ENCODE data around the gene PMIS2.

PMIS2 gene

GRCh38 chr19:35585848-35586247, at the start of gene PMIS2:
PMIS2 (plus strand) TSS chr19:35586173; CDS start chr19:35586260, 87 bp downstream.
- Mint-ChIP-seq H3K9me3 (no peaks in the 10 kb centered on the region), H3K27ac (no peak within 1 kb of the TSS), H3K36me3 (ENCODE audit: low read depth) (no peaks in the 10 kb centered on the region), H3K27me3 (peaks cover 18% of the 10 kb centered on the region), H3K4me1 (ENCODE audit: low read depth) (no peaks in the 10 kb centered on the region), H3K4me3 (no peak within 1 kb of the TSS)

DNA sequence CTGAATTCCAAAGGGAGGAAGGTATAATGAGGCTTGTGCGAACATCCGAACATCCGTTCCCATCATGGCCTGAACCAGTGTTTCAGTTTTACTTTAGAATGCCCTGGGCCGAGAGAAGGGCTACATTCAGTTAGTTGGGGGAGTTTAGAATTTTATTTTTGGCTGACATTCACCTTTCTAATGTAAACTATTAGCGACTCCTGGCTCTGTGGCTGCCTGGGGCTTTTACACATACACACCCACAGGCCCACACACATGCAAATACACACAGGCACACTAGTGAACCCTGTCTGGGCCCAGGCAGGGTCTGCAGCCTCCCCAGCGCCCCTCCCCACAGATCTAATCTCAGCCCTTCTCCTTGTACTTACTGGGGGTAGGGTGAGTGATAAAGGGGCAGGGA, 46.7 kb upstream of the PMIS2 start:
- no peak overlapping the region for H3K27ac Mint-ChIP-seq
- no peaks in the 10 kb centered on the region for H3K9me3 Mint-ChIP-seq
- H3K36me3 Mint-ChIP-seq (ENCODE audit: low read depth), result peaks cover 21% of the 10 kb centered on the region
- H3K4me1 Mint-ChIP-seq (ENCODE audit: low read depth), result peaks cover 4% of the 10 kb centered on the region
- no peak overlapping the region for H3K4me3 Mint-ChIP-seq
- peaks cover 3% of the 10 kb centered on the region for H3K27me3 Mint-ChIP-seq

DNA sequence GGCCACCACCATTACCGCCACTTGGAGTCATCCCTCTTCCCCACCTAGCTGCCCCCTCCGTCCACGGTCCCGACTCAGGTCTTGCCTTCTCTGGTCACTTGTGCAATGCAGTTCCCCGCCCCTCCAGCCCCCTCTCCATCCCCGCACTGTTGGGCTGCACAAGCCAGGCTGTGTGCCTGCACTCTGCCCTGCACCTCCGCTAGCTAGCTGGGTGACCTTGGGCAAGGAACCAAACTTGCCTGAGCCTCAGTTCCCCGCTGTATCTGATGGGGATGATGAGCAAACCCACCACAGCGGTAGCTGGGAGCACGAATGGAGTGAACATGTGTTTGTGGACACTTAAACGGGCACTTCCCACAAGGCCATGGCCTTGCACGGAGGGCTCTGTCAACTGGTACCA, 46.1 kb upstream of the PMIS2 start:
- H3K4me1 Mint-ChIP-seq (ENCODE audit: low read depth), result peaks cover 10% of the 10 kb centered on the region
- H3K36me3 Mint-ChIP-seq (ENCODE audit: low read depth), result peaks cover 26% of the 10 kb centered on the region
- H3K27ac Mint-ChIP-seq, result no peak overlapping the region
- no peak overlapping the region for H3K4me3 Mint-ChIP-seq
- H3K27me3 Mint-ChIP-seq, result peaks cover 2% of the 10 kb centered on the region
- no peaks in the 10 kb centered on the region for H3K9me3 Mint-ChIP-seq

DNA sequence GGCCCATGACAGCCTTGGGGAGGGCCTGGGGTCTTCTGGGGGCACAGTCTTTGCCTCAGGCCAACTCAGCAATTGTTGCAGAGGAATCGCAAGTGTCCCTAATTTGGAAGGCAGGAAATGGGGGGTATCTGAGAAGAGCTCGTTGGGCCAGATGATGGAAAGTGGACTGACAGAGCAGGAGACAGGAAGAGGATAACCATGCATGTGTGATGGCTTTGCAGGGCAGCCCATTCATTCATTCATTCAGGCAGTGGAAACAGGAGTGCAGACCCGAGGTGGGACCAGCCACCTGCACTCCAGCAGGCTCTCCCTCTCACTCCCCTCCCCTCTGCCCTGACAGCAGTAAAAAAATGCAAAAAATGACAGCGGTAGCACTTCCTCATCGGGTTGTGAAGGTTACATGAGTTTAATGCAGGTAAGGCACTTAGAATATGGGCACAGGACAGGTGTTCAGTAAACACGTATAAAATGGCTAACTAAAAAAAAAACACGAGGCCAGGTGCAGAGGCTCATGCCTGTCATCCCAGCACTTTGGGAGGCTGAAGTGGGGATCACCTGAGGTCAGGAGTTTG, 45.5 kb upstream of the PMIS2 start:
- H3K27ac Mint-ChIP-seq, result peak overlapping the region; percentile 9

GRCh38 chr19:35542209-35542608, 43.8 kb upstream of the PMIS2 start:
- Mint-ChIP-seq H3K27ac (no peak overlapping the region), H3K9me3 (no peaks in the 10 kb centered on the region), H3K4me3 (no peak overlapping the region), H3K27me3 (no peaks in the 10 kb centered on the region), H3K36me3 (ENCODE audit: low read depth) (peaks cover 31% of the 10 kb centered on the region), H3K4me1 (ENCODE audit: low read depth) (peaks cover 26% of the 10 kb centered on the region)

More for the DNA sequence above, 45.5 kb upstream of the PMIS2 start:
- peaks cover 11% of the 10 kb centered on the region for H3K4me1 Mint-ChIP-seq (ENCODE audit: low read depth)
- H3K4me3 Mint-ChIP-seq, result no peak overlapping the region
- H3K27me3 Mint-ChIP-seq, result no peaks in the 10 kb centered on the region
- H3K9me3 Mint-ChIP-seq, result no peaks in the 10 kb centered on the region
- H3K36me3 Mint-ChIP-seq (ENCODE audit: low read depth), result peaks cover 27% of the 10 kb centered on the region

- Mint-ChIP-seq H3K9me3 (no peaks in the 10 kb centered on the region), H3K27ac (peak overlapping the region; percentile 83), H3K4me1 (ENCODE audit: low read depth) (peaks cover 31% of the 10 kb centered on the region), H3K4me3 (peak overlapping the region; percentile 97), H3K27me3 (no peaks in the 10 kb centered on the region), H3K36me3 (ENCODE audit: low read depth) (peaks cover 40% of the 10 kb centered on the region)
These were observed 42.5 kb upstream of the PMIS2 start for GRCh38 chr19:35543280-35544109.

GRCh38 chr19:35544110-35544802, 41.7 kb upstream of the PMIS2 start:
- Mint-ChIP-seq H3K9me3 (no peaks in the 10 kb centered on the region), H3K4me3 (peak overlapping the region; percentile 97), H3K36me3 (ENCODE audit: low read depth) (peaks cover 41% of the 10 kb centered on the region), H3K4me1 (ENCODE audit: low read depth) (peaks cover 34% of the 10 kb centered on the region), H3K27me3 (no peaks in the 10 kb centered on the region), H3K27ac (peak overlapping the region; percentile 83)

DNA sequence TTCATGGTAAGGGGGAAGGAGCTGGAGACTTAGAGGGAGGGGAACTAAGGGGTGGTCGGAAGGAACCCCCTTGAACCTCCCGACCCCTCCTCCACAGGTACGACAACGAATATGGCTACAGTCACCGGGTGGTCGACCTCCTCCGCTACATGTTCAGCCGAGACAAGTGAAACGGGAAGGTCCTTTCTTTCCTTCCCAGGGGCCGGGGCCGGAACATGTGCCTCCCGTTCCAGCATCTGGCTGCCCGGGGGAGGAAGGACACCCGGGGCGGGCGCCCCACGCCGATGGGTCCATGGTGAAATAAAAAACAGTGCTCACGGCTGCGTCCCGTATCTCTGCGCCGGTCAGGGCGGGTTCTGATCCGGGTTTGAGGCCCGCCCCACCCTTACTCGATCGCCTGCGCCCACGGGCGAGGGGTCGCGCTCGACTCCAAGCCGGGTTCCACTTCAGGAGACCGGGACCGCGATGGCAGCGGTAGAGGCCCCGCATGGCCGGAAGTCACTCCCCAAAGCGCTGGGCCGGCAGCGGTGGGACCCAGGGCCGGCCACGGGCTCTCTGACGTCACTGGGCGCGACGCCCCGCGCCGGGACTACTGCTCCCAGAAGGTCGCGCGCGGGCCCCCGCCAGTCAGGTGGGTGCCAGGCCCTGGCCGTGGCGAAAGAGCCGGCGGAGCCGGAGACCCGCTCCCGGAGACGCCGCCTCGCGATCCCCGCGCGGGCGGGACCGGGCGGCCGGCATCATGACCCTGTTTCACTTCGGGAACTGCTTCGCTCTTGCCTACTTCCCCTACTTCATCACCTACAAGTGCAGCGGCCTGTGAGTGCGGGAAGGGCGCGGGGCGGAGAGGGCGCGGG, 40.7 kb upstream of the PMIS2 start, which contains the start of gene TMEM147:
TMEM147 (plus strand) TSS at position 626 of the 854 bp plus-strand sequence; CDS start at position 740, 114 bp downstream.
- Mint-ChIP-seq H3K36me3 (ENCODE audit: low read depth) (peaks cover 40% of the 10 kb centered on the region), H3K4me1 (ENCODE audit: low read depth) (peaks cover 34% of the 10 kb centered on the region), H3K27ac (peak within 1 kb of the TSS; percentile 96), H3K4me3 (peak within 1 kb of the TSS; percentile 97), H3K27me3 (no peaks in the 10 kb centered on the region), H3K9me3 (no peaks in the 10 kb centered on the region)

DNA sequence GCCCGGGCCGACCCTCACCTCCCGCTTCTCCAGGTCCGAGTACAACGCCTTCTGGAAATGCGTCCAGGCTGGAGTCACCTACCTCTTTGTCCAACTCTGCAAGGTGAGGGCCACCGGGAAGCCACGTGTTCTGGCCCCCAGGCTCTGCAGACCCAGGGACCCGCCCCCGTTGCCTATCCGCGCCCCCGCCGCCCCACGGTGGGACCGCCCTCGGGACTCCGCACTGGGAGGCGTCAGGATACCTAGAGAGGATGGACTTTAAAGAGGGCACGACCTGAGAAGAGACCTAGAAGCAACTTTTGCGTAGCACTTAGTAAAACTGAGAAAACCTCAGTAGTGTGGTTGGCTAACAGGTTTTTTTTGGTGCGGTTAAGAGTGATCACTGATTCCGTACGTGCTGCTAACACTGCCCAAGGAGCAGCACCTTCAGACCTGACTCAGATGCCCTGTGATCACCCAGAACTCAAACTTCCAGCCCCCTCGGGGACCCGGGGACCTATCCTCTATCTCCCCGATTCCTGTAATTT, 40.1 kb upstream of the PMIS2 start:
- no peaks in the 10 kb centered on the region for H3K9me3 Mint-ChIP-seq
- peak overlapping the region; percentile 96 for H3K27ac Mint-ChIP-seq
- H3K4me1 Mint-ChIP-seq (ENCODE audit: low read depth), result peaks cover 34% of the 10 kb centered on the region
- H3K4me3 Mint-ChIP-seq, result peak overlapping the region; percentile 97
- H3K27me3 Mint-ChIP-seq, result no peaks in the 10 kb centered on the region
- H3K36me3 Mint-ChIP-seq (ENCODE audit: low read depth), result peaks cover 38% of the 10 kb centered on the region

GRCh38 chr19:35546532-35546931, 39.4 kb upstream of the PMIS2 start:
- H3K27ac Mint-ChIP-seq, result peak overlapping the region; percentile 96

DNA sequence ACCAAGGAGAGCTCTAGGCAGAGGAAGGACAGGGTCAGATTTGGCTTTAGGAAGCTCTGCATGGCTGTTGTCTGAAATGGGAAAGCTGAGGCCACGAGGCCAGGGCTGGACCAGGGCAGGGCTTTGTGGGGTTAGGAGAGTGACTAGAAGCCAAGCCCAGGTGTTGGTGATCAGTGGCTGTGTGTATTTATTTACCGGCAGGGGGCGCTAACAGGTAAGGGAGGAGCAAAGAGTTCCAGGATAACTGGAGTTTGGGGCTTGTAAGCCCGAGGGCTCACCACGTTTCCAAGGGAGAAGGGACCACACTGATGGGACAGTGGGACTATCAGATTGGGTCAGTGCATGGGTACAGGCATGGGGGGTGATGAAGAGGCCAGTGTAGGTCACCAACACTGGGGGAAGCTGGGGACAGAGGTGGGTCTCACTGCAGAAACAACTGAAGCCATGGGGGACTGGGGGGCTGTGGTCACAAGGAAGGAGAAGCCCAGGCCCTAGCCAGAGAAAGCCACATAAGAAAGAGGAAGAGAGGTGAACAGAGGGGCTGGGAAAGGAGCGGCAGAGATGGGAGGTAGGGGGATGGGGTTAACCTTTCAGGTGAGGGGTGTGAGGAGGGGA, 36.7 kb upstream of the PMIS2 start:
- peaks cover 27% of the 10 kb centered on the region for H3K36me3 Mint-ChIP-seq (ENCODE audit: low read depth)
- no peak overlapping the region for H3K4me3 Mint-ChIP-seq
- H3K9me3 Mint-ChIP-seq, result no peaks in the 10 kb centered on the region
- H3K27ac Mint-ChIP-seq, result no peak overlapping the region
- H3K27me3 Mint-ChIP-seq, result no peaks in the 10 kb centered on the region
- peaks cover 30% of the 10 kb centered on the region for H3K4me1 Mint-ChIP-seq (ENCODE audit: low read depth)

More at GRCh38 chr19:35546532-35546931, 39.4 kb upstream of the PMIS2 start:
- Mint-ChIP-seq H3K9me3 (no peaks in the 10 kb centered on the region), H3K27me3 (no peaks in the 10 kb centered on the region), H3K36me3 (ENCODE audit: low read depth) (peaks cover 39% of the 10 kb centered on the region), H3K4me1 (ENCODE audit: low read depth) (peaks cover 34% of the 10 kb centered on the region), H3K4me3 (peak overlapping the region; percentile 97)

DNA sequence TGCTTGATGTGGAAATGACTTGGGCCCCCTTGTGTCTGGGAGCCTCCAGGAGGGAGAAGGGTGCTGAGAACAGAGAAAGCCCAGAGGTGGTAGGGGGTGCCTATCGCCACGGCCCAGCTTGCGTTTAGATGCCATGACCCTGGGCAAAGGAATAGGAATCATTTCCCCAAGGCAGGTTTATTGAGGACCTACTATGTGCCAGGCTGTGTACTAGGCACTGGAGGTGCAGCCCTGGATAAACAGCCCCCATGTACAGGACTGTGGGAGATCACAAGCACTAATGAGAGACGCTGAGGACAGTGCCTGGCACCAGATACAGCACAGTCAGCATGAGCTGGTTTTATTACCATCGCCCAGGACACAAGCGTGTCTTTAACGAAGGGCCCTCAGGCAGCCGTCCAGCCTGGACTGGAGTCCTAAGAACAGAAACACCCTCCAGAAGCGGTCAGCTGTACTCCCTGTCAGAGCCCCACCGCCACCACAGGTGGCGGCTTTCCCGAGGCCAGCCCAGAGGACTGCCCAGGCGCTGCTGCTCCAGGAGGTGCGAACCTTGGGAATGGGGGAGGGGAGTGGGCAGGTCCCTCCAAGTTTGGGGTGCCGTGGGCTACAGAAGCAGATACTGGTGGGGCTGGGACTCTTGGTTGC, 36.0 kb upstream of the PMIS2 start:
- H3K9me3 Mint-ChIP-seq, result no peaks in the 10 kb centered on the region
- H3K27ac Mint-ChIP-seq, result no peak overlapping the region
- peaks cover 20% of the 10 kb centered on the region for H3K36me3 Mint-ChIP-seq (ENCODE audit: low read depth)
- no peaks in the 10 kb centered on the region for H3K27me3 Mint-ChIP-seq
- no peak overlapping the region for H3K4me3 Mint-ChIP-seq
- peaks cover 23% of the 10 kb centered on the region for H3K4me1 Mint-ChIP-seq (ENCODE audit: low read depth)

GRCh38 chr19:35551091-35551810, 34.7 kb upstream of the PMIS2 start:
- Mint-ChIP-seq H3K4me1 (ENCODE audit: low read depth) (peaks cover 17% of the 10 kb centered on the region), H3K9me3 (no peaks in the 10 kb centered on the region), H3K4me3 (no peak overlapping the region), H3K27me3 (peaks cover under 1% of the 10 kb centered on the region), H3K27ac (no peak overlapping the region), H3K36me3 (ENCODE audit: low read depth) (peaks cover 20% of the 10 kb centered on the region)
